Mesendoderm (in vitro differentiated cells): Measurements from ENCODE around the gene DNAJC5G.

Experiments used
- DNase-seq: peaks from one replicate; pipeline ENCODE4 v3.0.0; 2013
- H2AK5ac ChIP-seq: 2 replicates; pipeline ENCODE4 v1.6.1; 2013; ENCODE audit warnings: low read length, inconsistent platforms
- H2BK120ac ChIP-seq: 2 replicates; pipeline ENCODE4 v1.6.1; 2013; ENCODE audit warnings: low read depth, mild to moderate bottlenecking, low read length, moderate library complexity, mixed read lengths
- H2BK15ac ChIP-seq: replicated peaks from 2 replicates; pipeline ENCODE4 v1.6.1; 2013; ENCODE audit warnings: low read depth, mild to moderate bottlenecking, moderate library complexity
- H2BK5ac ChIP-seq: 2 replicates; pipeline ENCODE4 v1.6.1; 2013; ENCODE audit warnings: low read length, inconsistent platforms
- H3K18ac ChIP-seq: 2 replicates; pipeline ENCODE4 v1.6.1; 2013; ENCODE audit warnings: mild to moderate bottlenecking, low read length, mixed read lengths
- H3K23ac ChIP-seq: one replicate; pipeline ENCODE4 v1.6.1; 2013; ENCODE audit warnings: low read length
- H3K27ac ChIP-seq: 2 replicates; pipeline ENCODE4 v1.5.1; 2013; ENCODE audit warnings: low read depth, mild to moderate bottlenecking, inconsistent platforms, low read length, moderate library complexity
- H3K27me3 ChIP-seq: 2 replicates; pipeline ENCODE4 v1.6.1; 2013; ENCODE audit warnings: low read length, control low read depth, mild to moderate bottlenecking, inconsistent platforms; ENCODE audit not compliant: insufficient read depth, poor library complexity
- H3K36me3 ChIP-seq: 2 replicates; pipeline ENCODE4 v1.6.1; 2013; ENCODE audit warnings: low read length, inconsistent platforms; ENCODE audit not compliant: control insufficient read depth, insufficient read depth
- H3K4ac ChIP-seq: one replicate; pipeline ENCODE4 v1.6.1; 2013; ENCODE audit warnings: low read depth, mild to moderate bottlenecking, low read length, moderate library complexity
- H3K4me1 ChIP-seq: 2 replicates; pipeline ENCODE4 v1.6.1; 2013; ENCODE audit warnings: low read depth, low read length, inconsistent platforms; ENCODE audit not compliant: control insufficient read depth
- H3K4me2 ChIP-seq: 2 replicates; pipeline ENCODE4 v1.6.1; 2013; ENCODE audit warnings: low read length
- H3K4me3 ChIP-seq: 2 replicates; pipeline ENCODE4 v1.5.1; 2013; ENCODE audit warnings: mild to moderate bottlenecking, low read length
- H3K56ac ChIP-seq: one replicate; pipeline ENCODE4 v1.6.1; 2013; ENCODE audit warnings: low read length
- H3K79me1 ChIP-seq: 2 replicates; pipeline ENCODE4 v1.6.1; 2013; ENCODE audit warnings: low read length, inconsistent platforms
- H3K79me2 ChIP-seq: 2 replicates; pipeline ENCODE4 v1.6.1; 2013; ENCODE audit warnings: mild to moderate bottlenecking, low read length; ENCODE audit not compliant: control insufficient read depth, insufficient read depth
- H3K9ac ChIP-seq: 2 replicates; pipeline ENCODE4 v1.6.1; 2013; ENCODE audit warnings: low read length, inconsistent platforms
- H4K5ac ChIP-seq: one replicate; pipeline ENCODE4 v1.6.1; 2013; ENCODE audit warnings: low read length
- H4K8ac ChIP-seq: one replicate; pipeline ENCODE4 v1.6.1; 2013; ENCODE audit warnings: low read depth, mild to moderate bottlenecking, control low read depth, low read length, moderate library complexity
- WGBS: extraction: QIAGEN DNeasy Blood & Tissue Kit; methylation state at CpG from one replicate; pipeline ENCODE4 v1.1.7; 2013; ENCODE audit warnings: low lambda C conversion rate, missing lambda C conversion rate; ENCODE audit not compliant: insufficient coverage; ENCODE audit errors: extremely low coverage; 5-methylcytosine and 5-hydroxymethylcytosine counted together

The DNAJC5G gene

GRCh38 chr2:27278010-27278409, 2.8 kb downstream of the DNAJC5G start:
- WGBS: no CpG with 5 or more reads among the region's 1 CpG
- H4K8ac ChIP-seq: no peak overlapping the region
- H3K79me1 ChIP-seq: no peaks in the 10 kb centered on the region
- H2AK5ac ChIP-seq: no peak overlapping the region
- H3K4me3 ChIP-seq: no peak overlapping the region
- H3K79me2 ChIP-seq: no peaks in the 10 kb centered on the region
- no peaks in the 10 kb centered on the region for H3K27me3 ChIP-seq
- no peak overlapping the region for H4K5ac ChIP-seq
- H3K4me1 ChIP-seq: peaks cover 8% of the 10 kb centered on the region
- no peak overlapping the region for H3K9ac ChIP-seq
- no peaks in the 10 kb centered on the region for H3K36me3 ChIP-seq
- no peak overlapping the region for H3K27ac ChIP-seq
- H3K18ac ChIP-seq: no peak overlapping the region
- H2BK15ac ChIP-seq: no peak overlapping the region
- no peak overlapping the region for H3K4me2 ChIP-seq
- H2BK120ac ChIP-seq: no peak overlapping the region
- no peak overlapping the region for H3K4ac ChIP-seq
- DNase-seq: no peak
- no peak overlapping the region for H2BK5ac ChIP-seq
- H3K56ac ChIP-seq: no peak overlapping the region
- no peak overlapping the region for H3K23ac ChIP-seq

GRCh38 chr2:27280826-27281225, 5.6 kb downstream of the DNAJC5G start:
- Histone ChIP-seq H3K23ac (no peak overlapping the region), H4K8ac (no peak overlapping the region), H2BK15ac (no peak overlapping the region), H3K18ac (no peak overlapping the region), H3K4ac (no peak overlapping the region), H3K36me3 (no peaks in the 10 kb centered on the region), H2BK120ac (no peak overlapping the region), H2BK5ac (no peak overlapping the region), H2AK5ac (no peak overlapping the region), H3K4me2 (no peak overlapping the region), H3K79me2 (no peaks in the 10 kb centered on the region), H3K4me1 (peaks cover 11% of the 10 kb centered on the region), H3K4me3 (no peak overlapping the region), H3K27me3 (no peaks in the 10 kb centered on the region), H4K5ac (no peak overlapping the region), H3K9ac (no peak overlapping the region), H3K27ac (no peak overlapping the region), H3K79me1 (no peaks in the 10 kb centered on the region), H3K56ac (no peak overlapping the region)
- WGBS: no CpG with 5 or more reads among the region's 3 CpGs
- DNase-seq: no peak

GRCh38 chr2:27281442-27281841, 6.2 kb downstream of the DNAJC5G start:
- Histone ChIP-seq H2BK120ac (no peak overlapping the region), H3K4me1 (peaks cover 11% of the 10 kb centered on the region), H2BK5ac (no peak overlapping the region), H3K79me2 (no peaks in the 10 kb centered on the region), H4K5ac (no peak overlapping the region), H3K27me3 (no peaks in the 10 kb centered on the region), H3K23ac (no peak overlapping the region), H3K9ac (no peak overlapping the region), H3K56ac (no peak overlapping the region), H3K79me1 (no peaks in the 10 kb centered on the region), H3K27ac (no peak overlapping the region), H3K4me3 (no peak overlapping the region), H3K4ac (no peak overlapping the region), H3K4me2 (no peak overlapping the region), H2AK5ac (no peak overlapping the region), H4K8ac (no peak overlapping the region), H3K18ac (no peak overlapping the region), H3K36me3 (no peaks in the 10 kb centered on the region), H2BK15ac (no peak overlapping the region)
- WGBS: no CpG with 5 or more reads among the region's 3 CpGs
- no peak for DNase-seq

GRCh38 chr2:27281855-27282559, 6.8 kb downstream of the DNAJC5G start, which contains the start of gene TRIM54:
Gene TRIM54, plus strand, starts transcription at chr2:27282429. Its CDS starts 303 bp downstream, at chr2:27282732.
- Histone ChIP-seq H3K27me3 (no peaks in the 10 kb centered on the region), H3K23ac (no peak within 1 kb of the TSS), H2BK120ac (no peak within 1 kb of the TSS), H4K5ac (peak within 1 kb of the TSS; percentile 81), H3K79me1 (no peaks in the 10 kb centered on the region), H2BK5ac (no peak within 1 kb of the TSS), H3K79me2 (no peaks in the 10 kb centered on the region), H3K4me3 (no peak within 1 kb of the TSS), H3K18ac (no peak within 1 kb of the TSS), H3K36me3 (no peaks in the 10 kb centered on the region), H3K4ac (no peak within 1 kb of the TSS), H3K9ac (no peak within 1 kb of the TSS), H4K8ac (no peak within 1 kb of the TSS), H2AK5ac (no peak within 1 kb of the TSS), H3K27ac (no peak within 1 kb of the TSS), H3K4me1 (peaks cover 11% of the 10 kb centered on the region), H3K4me2 (no peak within 1 kb of the TSS), H3K56ac (peak within 1 kb of the TSS; percentile 72), H2BK15ac (no peak within 1 kb of the TSS)
- DNase-seq: peak; percentile 61
- no CpG with 5 or more reads among the region's 5 CpGs for WGBS

- Histone ChIP-seq H3K4me1 (peaks cover 11% of the 10 kb centered on the region), H3K9ac (no peak overlapping the region), H3K23ac (no peak overlapping the region), H2BK120ac (no peak overlapping the region), H3K27ac (no peak overlapping the region), H3K36me3 (no peaks in the 10 kb centered on the region), H3K79me2 (no peaks in the 10 kb centered on the region), H4K8ac (no peak overlapping the region), H3K4me3 (no peak overlapping the region), H3K18ac (no peak overlapping the region), H2BK5ac (no peak overlapping the region), H3K56ac (peak overlapping the region; percentile 66), H3K27me3 (no peaks in the 10 kb centered on the region), H2AK5ac (no peak overlapping the region), H4K5ac (no peak overlapping the region), H3K4ac (no peak overlapping the region), H2BK15ac (no peak overlapping the region), H3K79me1 (no peaks in the 10 kb centered on the region), H3K4me2 (no peak overlapping the region)
- no CpG with 5 or more reads among the region's 5 CpGs for WGBS
- DNase-seq: peak; percentile 61
Measured at GRCh38 chr2:27282892-27283291, 7.7 kb downstream of the DNAJC5G start.

- no peak overlapping the region for H2BK5ac ChIP-seq
- no peak overlapping the region for H3K56ac ChIP-seq
- no peak overlapping the region for H3K4ac ChIP-seq
- H2AK5ac ChIP-seq: no peak overlapping the region
- no peaks in the 10 kb centered on the region for H3K36me3 ChIP-seq
- H3K79me1 ChIP-seq: no peaks in the 10 kb centered on the region
- WGBS: no CpG with 5 or more reads among the region's 1 CpG
- no peaks in the 10 kb centered on the region for H3K27me3 ChIP-seq
- no peak overlapping the region for H2BK15ac ChIP-seq
- no peak overlapping the region for H4K8ac ChIP-seq
- no peak overlapping the region for H3K18ac ChIP-seq
- H3K79me2 ChIP-seq: no peaks in the 10 kb centered on the region
- H3K23ac ChIP-seq: no peak overlapping the region
- no peak overlapping the region for H3K27ac ChIP-seq
- no peak overlapping the region for H4K5ac ChIP-seq
- no peak for DNase-seq
- H3K4me3 ChIP-seq: no peak overlapping the region
- no peak overlapping the region for H3K4me2 ChIP-seq
- no peak overlapping the region for H3K9ac ChIP-seq
- no peak overlapping the region for H2BK120ac ChIP-seq
- peaks cover 11% of the 10 kb centered on the region for H3K4me1 ChIP-seq
Measured at GRCh38 chr2:27284996-27285395, 9.8 kb downstream of the DNAJC5G start.
